NCI-H128 (cell line): ENCODE results near the gene SLC30A9.

Experiments used
- DNase-seq: peaks from one replicate; lab custom pipeline; 2025; ENCODE audit not compliant: unreplicated experiment; lab: John Stamatoyannopoulos, UW

Gene SLC30A9

GRCh38 chr4:42133006-42133405 lies 142.7 kb downstream of the SLC30A9 start:
- no peak for DNase-seq

DNA sequence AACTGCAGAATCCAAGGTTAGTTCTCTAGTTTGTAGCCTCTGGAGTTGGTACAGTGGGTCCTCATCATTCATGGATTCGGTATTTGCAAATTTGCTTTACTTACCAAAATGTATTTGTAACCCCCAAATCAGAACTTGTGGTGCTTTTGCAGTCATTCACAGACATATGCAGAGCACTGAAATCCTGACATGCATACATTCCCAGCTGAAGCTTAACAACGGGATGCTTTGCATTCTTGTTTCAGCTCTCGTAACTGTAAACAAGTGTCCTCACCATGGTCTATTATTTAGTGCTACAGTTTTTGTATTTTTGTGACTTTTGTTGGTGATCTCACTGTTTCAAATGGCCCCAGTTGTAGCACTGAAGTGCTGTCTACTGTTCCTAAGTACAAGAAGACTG lies 146.0 kb downstream of the SLC30A9 start:
- DNase-seq: no peak
